DMS53 (cell line): ENCODE results near the gene PIP5K1A.

Source experiments
- DNase-seq: peaks from one replicate; lab custom pipeline; 2025; lab: John Stamatoyannopoulos, UW

Gene PIP5K1A

GRCh38 chr1:151289080-151289935 lies 91.0 kb downstream of the PIP5K1A start:
- no peak for DNase-seq

GRCh38 chr1:151289991-151290708 lies 91.8 kb downstream of the PIP5K1A start:
- DNase-seq, result no peak

- no peak for DNase-seq
Measured at GRCh38 chr1:151290709-151291303, 92.5 kb downstream of the PIP5K1A start.

- no peak for DNase-seq
Measured at GRCh38 chr1:151292207-151293030, 94.1 kb downstream of the PIP5K1A start.

GRCh38 chr1:151293093-151293492 lies 94.7 kb downstream of the PIP5K1A start:
- DNase-seq, result no peak

GRCh38 chr1:151294742-151295462 lies 96.5 kb downstream of the PIP5K1A start:
- no peak for DNase-seq
